ENCODE measurements around the gene CREB5. TPM values are rescaled to one million over a fixed set of nuclear protein-coding genes. Genes with fewer than 3 reads are reported as not detected.

Gene CREB5
- total and polyA plus RNA-seq, 5 donors: 4.0 to 20.4 (median 9.9) TPM

- Histone ChIP-seq H3K27ac (ENCODE audit: low read length) (no peak overlapping the region), H3K4me3 (ENCODE audit: low read length) (no peak overlapping the region), H3K4me1 (ENCODE audit: control insufficient read depth, insufficient read depth, low read length) (peaks cover 1% of the 10 kb centered on the region), H3K27me3 (ENCODE audit: control insufficient read depth, insufficient read depth) (no peaks in the 10 kb centered on the region), H3K9me3 (ENCODE audit: control insufficient read depth, low read length) (no peaks in the 10 kb centered on the region)
- DNase-seq (no peak), ATAC-seq (no peak)
- intact Hi-C loops (cut with DNase I): no loop called here
- WGBS: 88% methylated on average over 4 of the region's 4 CpGs
Observed at GRCh38 chr7:28582226-28582625, 169.9 kb downstream of the CREB5 start.

GRCh38 chr7:28584235-28584634 lies 171.9 kb downstream of the CREB5 start:
- no peak overlapping the region for H3K4me3 ChIP-seq (ENCODE audit: low read length)
- no peak for DNase-seq
- ATAC-seq: no peak
- H3K9me3 ChIP-seq (ENCODE audit: control insufficient read depth, low read length): no peaks in the 10 kb centered on the region
- no peak overlapping the region for H3K27ac ChIP-seq (ENCODE audit: low read length)
- WGBS: 96% methylated on average over 4 of the region's 4 CpGs
- H3K27me3 ChIP-seq (ENCODE audit: control insufficient read depth, insufficient read depth): no peaks in the 10 kb centered on the region
- intact Hi-C loops (cut with DNase I): no loop called here
- peaks cover 1% of the 10 kb centered on the region for H3K4me1 ChIP-seq (ENCODE audit: control insufficient read depth, insufficient read depth, low read length)

- Histone ChIP-seq H3K4me3 (ENCODE audit: low read length) (no peak overlapping the region), H3K27me3 (ENCODE audit: control insufficient read depth, insufficient read depth) (no peaks in the 10 kb centered on the region), H3K9me3 (ENCODE audit: control insufficient read depth, low read length) (no peaks in the 10 kb centered on the region), H3K4me1 (ENCODE audit: control insufficient read depth, insufficient read depth, low read length) (peaks cover 1% of the 10 kb centered on the region), H3K27ac (ENCODE audit: low read length) (no peak overlapping the region)
- DNase-seq (no peak), ATAC-seq (no peak)
- 85% methylated on average over 4 of the region's 4 CpGs for WGBS
- intact Hi-C loops (cut with DNase I): no loop called here
Observed at GRCh38 chr7:28586736-28587135, 174.4 kb downstream of the CREB5 start.

DNA sequence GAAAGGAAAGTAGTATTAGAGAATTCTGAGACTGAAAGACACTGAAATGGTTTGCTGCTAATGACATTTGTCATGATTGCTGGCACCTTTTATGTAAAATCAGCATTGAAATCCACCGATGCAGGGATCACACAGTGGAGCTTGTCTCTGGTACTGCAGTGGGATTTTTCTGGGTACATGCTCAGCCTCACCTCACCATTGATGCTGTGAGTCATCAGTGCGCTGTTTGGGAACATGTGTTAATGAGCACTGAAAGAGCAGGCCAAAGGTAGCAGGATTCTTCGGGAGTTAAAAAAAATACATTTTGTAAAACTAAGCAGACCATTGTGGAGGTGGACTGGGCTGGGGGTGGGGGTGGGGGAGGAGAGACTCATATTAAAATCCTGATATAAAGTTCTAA lies 174.9 kb downstream of the CREB5 start:
- Histone ChIP-seq H3K9me3 (ENCODE audit: control insufficient read depth, low read length) (no peaks in the 10 kb centered on the region), H3K27ac (ENCODE audit: low read length) (no peak overlapping the region), H3K4me3 (ENCODE audit: low read length) (no peak overlapping the region), H3K4me1 (ENCODE audit: control insufficient read depth, insufficient read depth, low read length) (peaks cover 1% of the 10 kb centered on the region), H3K27me3 (ENCODE audit: control insufficient read depth, insufficient read depth) (no peaks in the 10 kb centered on the region)
- WGBS: 88% methylated on average over 3 of the region's 3 CpGs
- DNase-seq (no peak), ATAC-seq (no peak)
- intact Hi-C loops (cut with DNase I): no loop called here

- H3K27ac ChIP-seq (ENCODE audit: low read length): no peak overlapping the region
- no peak overlapping the region for H3K4me3 ChIP-seq (ENCODE audit: low read length)
- no peaks in the 10 kb centered on the region for H3K9me3 ChIP-seq (ENCODE audit: control insufficient read depth, low read length)
- intact Hi-C loops (cut with DNase I): no loop called here
- ATAC-seq: no peak
- no peak for DNase-seq
- H3K27me3 ChIP-seq (ENCODE audit: control insufficient read depth, insufficient read depth): no peaks in the 10 kb centered on the region
- peaks cover 1% of the 10 kb centered on the region for H3K4me1 ChIP-seq (ENCODE audit: control insufficient read depth, insufficient read depth, low read length)
- 80% methylated on average over 5 of the region's 5 CpGs for WGBS
Observed at GRCh38 chr7:28588602-28589001, 176.3 kb downstream of the CREB5 start.

DNA sequence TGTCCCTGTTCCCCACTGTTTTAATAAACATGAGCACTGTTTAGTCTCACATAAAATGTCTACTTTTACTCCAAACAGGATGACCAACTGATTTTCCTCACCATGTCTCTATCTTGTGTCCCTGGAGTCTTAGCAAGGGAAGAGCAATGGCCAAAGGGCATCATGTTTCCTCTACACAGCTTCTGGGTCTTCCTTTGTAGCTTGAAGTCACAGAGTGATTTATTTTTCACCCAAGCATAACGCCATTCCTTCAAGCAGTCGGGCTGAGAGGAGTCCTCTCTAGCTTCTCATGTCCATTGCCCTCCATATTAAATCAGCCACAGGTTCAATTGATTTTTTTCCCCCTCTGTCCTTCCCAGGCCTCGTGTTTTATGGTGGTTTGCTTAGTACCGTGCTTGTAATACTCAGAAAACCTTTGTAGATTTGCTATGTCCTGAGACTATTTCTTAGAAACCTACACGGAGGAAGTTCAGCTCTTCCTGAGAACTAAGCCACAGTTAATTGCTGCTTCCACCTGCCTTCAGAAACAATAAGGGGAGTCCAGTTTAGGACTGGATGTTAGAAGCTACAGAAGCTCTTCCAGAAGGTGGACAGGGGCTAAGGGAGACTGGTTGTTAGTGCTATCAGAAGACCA lies 178.8 kb downstream of the CREB5 start:
- intact Hi-C loops (cut with DNase I): no loop called here
- H3K9me3 ChIP-seq (ENCODE audit: control insufficient read depth, low read length): no peaks in the 10 kb centered on the region
- 70% methylated on average over 5 of the region's 5 CpGs for WGBS
- H3K4me3 ChIP-seq (ENCODE audit: low read length): no peak overlapping the region
- no peak overlapping the region for H3K27ac ChIP-seq (ENCODE audit: low read length)
- no peaks in the 10 kb centered on the region for H3K27me3 ChIP-seq (ENCODE audit: control insufficient read depth, insufficient read depth)
- DNase-seq: no peak
- peaks cover 1% of the 10 kb centered on the region for H3K4me1 ChIP-seq (ENCODE audit: control insufficient read depth, insufficient read depth, low read length)
- no peak for ATAC-seq

DNA sequence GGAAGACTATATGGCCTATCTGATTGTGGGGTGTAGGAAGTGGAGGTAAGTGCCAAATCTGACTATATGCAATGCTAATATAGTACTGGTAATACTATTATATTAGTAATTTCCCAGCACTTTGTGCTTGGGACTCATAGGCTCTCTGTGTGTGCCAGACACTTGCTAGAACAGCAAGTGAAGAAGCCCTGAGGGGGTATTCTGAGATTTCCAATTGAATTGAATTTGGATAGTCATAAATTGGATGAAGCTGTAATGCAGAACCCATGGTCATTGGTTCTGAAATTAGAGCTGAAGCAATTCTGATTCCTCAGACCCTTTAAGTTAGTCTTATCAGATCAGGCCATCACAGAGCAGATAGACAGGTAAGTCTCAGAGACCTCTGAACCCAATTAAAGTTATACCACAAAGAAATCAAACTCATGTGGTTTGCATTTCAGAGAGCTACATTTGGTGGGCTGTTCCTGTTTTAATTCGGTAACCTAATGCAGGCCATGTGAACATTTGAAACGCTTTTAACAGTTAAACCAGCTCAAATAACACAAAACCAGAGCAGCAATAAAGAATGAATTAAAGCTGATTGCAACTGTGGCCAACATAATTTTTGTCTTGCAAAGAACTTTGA lies 179.5 kb downstream of the CREB5 start:
- ATAC-seq (no peak), DNase-seq (no peak)
- Histone ChIP-seq H3K27ac (ENCODE audit: low read length) (no peak overlapping the region), H3K9me3 (ENCODE audit: control insufficient read depth, low read length) (no peaks in the 10 kb centered on the region), H3K4me3 (ENCODE audit: low read length) (no peak overlapping the region), H3K4me1 (ENCODE audit: control insufficient read depth, insufficient read depth, low read length) (no peaks in the 10 kb centered on the region), H3K27me3 (ENCODE audit: control insufficient read depth, insufficient read depth) (no peaks in the 10 kb centered on the region)
- intact Hi-C loops (cut with DNase I): no loop called here
- 84% methylated on average over 2 of the region's 2 CpGs for WGBS

- WGBS: 88% methylated on average over 3 of the region's 3 CpGs
- intact Hi-C loops (cut with DNase I): no loop called here
- no peak for ATAC-seq
- no peaks in the 10 kb centered on the region for H3K27me3 ChIP-seq (ENCODE audit: control insufficient read depth, insufficient read depth)
- no peak for DNase-seq
- H3K4me3 ChIP-seq (ENCODE audit: low read length): no peak overlapping the region
- H3K4me1 ChIP-seq (ENCODE audit: control insufficient read depth, insufficient read depth, low read length): no peaks in the 10 kb centered on the region
- no peaks in the 10 kb centered on the region for H3K9me3 ChIP-seq (ENCODE audit: control insufficient read depth, low read length)
- no peak overlapping the region for H3K27ac ChIP-seq (ENCODE audit: low read length)
Observed at GRCh38 chr7:28592861-28593260, 180.5 kb downstream of the CREB5 start.

DNA sequence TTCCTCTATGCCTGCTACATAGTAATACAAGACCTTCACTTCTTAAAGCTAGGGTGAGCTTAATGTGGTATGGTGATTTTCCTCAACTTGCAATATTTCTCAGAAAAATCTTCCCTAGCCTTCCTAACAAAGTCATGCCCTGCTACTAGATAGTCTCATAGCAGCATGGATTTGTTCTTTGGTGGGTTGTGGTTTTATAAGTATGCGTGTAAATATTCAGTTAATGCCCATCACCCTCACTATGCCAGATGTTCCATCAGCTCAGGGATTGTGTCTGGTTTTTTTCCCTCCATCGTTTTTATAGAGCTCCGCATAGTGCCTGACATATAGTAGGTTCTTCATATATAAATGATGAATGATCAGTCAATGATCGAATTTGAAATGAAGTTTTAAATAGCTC lies 182.8 kb downstream of the CREB5 start:
- 97% methylated on average over 4 of the region's 4 CpGs for WGBS
- Histone ChIP-seq H3K4me1 (ENCODE audit: control insufficient read depth, insufficient read depth, low read length) (no peaks in the 10 kb centered on the region), H3K9me3 (ENCODE audit: control insufficient read depth, low read length) (no peaks in the 10 kb centered on the region), H3K27ac (ENCODE audit: low read length) (no peak overlapping the region), H3K4me3 (ENCODE audit: low read length) (no peak overlapping the region), H3K27me3 (ENCODE audit: control insufficient read depth, insufficient read depth) (no peaks in the 10 kb centered on the region)
- ATAC-seq: no peak
- intact Hi-C loops (cut with DNase I): no loop called here
- no peak for DNase-seq

DNA sequence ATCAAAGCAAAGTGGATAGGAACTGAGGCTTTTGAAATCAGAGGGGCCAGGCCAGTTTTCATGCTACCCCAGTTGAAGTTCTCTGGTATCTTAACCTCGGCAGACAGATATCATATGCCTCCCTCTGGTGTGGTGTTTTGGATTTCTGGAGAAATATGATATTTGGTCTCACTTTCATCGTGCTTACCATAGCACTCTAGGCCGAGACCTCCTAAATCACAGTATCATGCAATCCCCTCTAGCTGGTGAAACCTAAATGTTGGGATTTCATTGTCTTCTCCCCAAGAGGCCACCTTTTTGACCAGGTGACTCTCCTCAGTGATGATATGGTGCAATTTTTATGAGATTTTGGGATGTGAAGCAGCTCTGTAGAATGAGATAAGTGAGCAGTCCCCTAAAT lies 183.5 kb downstream of the CREB5 start:
- Histone ChIP-seq H3K9me3 (ENCODE audit: control insufficient read depth, low read length) (no peaks in the 10 kb centered on the region), H3K4me1 (ENCODE audit: control insufficient read depth, insufficient read depth, low read length) (no peaks in the 10 kb centered on the region), H3K4me3 (ENCODE audit: low read length) (no peak overlapping the region), H3K27me3 (ENCODE audit: control insufficient read depth, insufficient read depth) (no peaks in the 10 kb centered on the region), H3K27ac (ENCODE audit: low read length) (no peak overlapping the region)
- no peak for ATAC-seq
- DNase-seq: no peak
- intact Hi-C loops (cut with DNase I): no loop called here
- 93% methylated on average over 3 of the region's 3 CpGs for WGBS

- ATAC-seq (no peak), DNase-seq (no peak)
- no peak overlapping the region for H3K4me3 ChIP-seq (ENCODE audit: low read length)
- 82% methylated on average over 2 of the region's 2 CpGs for WGBS
- no peaks in the 10 kb centered on the region for H3K9me3 ChIP-seq (ENCODE audit: control insufficient read depth, low read length)
- H3K4me1 ChIP-seq (ENCODE audit: control insufficient read depth, insufficient read depth, low read length): no peaks in the 10 kb centered on the region
- H3K27me3 ChIP-seq (ENCODE audit: control insufficient read depth, insufficient read depth): no peaks in the 10 kb centered on the region
- intact Hi-C loops (cut with DNase I): no loop called here
- no peak overlapping the region for H3K27ac ChIP-seq (ENCODE audit: low read length)
Observed at GRCh38 chr7:28596245-28596935, 184.1 kb downstream of the CREB5 start.
